GM12865 (cell line): ENCODE data around the gene TIMM50.
A peak's percentile ranks its signal among the peaks of the same experiment; 100 is the strongest.

Experiments
- DNase-seq: peaks from one replicate; pipeline ENCODE4 v3.0.0; 2010; ENCODE audit warnings: low read depth
- H3K4me3 ChIP-seq: 2 replicates; pipeline ENCODE4 v1.5.1; 2011; ENCODE audit warnings: mild to moderate bottlenecking, low read depth, low read length, control low read depth
- CTCF ChIP-seq: IDR thresholded peaks from 2 replicates; pipeline ENCODE4 v1.5.1; 2011; ENCODE audit warnings: low read length, control low read depth, low read depth, inconsistent platforms; ENCODE audit not compliant: insufficient read depth; ENCODE audit errors: missing control alignments

Gene TIMM50

GRCh38 chr19:39496063-39496462, 15.4 kb downstream of the TIMM50 start:
- H3K4me3 ChIP-seq = no peak overlapping the region
- DNase-seq = no peak
- TF ChIP-seq CTCF = no peak

- peak; percentile 34 for TF ChIP-seq CTCF
- DNase-seq = no peak
- H3K4me3 ChIP-seq = no peak overlapping the region
Observed at GRCh38 chr19:39497701-39497995, 17.0 kb downstream of the TIMM50 start.

DNA sequence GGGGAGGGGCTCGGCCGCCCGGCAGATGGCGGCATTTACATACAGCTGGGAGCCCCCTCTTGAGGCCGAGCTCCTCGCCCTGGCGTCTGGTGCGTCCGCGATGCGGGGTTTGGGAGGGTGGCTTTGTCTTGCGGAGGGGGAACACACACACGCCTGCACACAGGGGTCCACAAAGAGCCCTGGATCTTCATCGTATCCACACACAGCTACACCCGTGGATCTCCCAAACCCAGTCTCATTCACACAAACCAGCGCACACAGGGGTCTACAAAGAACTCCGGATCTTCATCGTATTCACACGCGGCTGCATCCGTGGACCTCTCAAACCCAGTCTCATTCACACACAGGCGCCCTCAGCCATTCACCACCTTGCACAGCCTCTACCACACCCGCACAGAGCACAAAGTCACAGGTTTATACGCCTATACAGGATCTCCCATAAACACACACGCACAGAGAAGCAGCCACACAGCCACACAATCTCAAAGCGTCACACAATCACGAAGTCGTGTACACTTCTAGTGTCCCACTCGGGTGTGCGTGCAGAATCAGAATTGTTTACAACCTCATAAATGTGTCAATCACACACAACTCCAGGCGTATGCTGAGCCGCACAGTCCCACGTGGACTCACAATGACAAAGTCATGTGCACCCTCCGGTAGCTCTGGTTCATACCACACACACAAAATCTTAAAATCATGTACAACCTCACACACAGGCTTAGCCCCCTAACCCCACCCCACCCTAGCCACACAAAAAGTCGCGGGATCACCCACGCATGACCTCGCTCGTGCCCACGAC, 17.6 kb downstream of the TIMM50 start:
- no peak overlapping the region for H3K4me3 ChIP-seq
- no peak for TF ChIP-seq CTCF
- DNase-seq = peak; percentile 59

GRCh38 chr19:39498798-39499642, 18.4 kb downstream of the TIMM50 start, which contains the start of gene DLL3:
Gene DLL3 (plus strand): TSS chr19:39498947. CDS start chr19:39498975, 28 bp downstream.
- no peak for TF ChIP-seq CTCF
- DNase-seq = peak; percentile 24
- no peak within 1 kb of the TSS for H3K4me3 ChIP-seq

- no peak for TF ChIP-seq CTCF
- no peak overlapping the region for H3K4me3 ChIP-seq
- DNase-seq = no peak
Observed at GRCh38 chr19:39499932-39500331, 19.3 kb downstream of the TIMM50 start.

GRCh38 chr19:39500543-39500942, 19.9 kb downstream of the TIMM50 start:
- DNase-seq = no peak
- no peak for TF ChIP-seq CTCF
- H3K4me3 ChIP-seq = no peak overlapping the region
